GM18861 (cell line): ENCODE measurements around the gene OR4C15.

Source experiments
- ATAC-seq: cut with Tn5 transposase; IDR thresholded peaks from one replicate; pipeline ENCODE4 v1.9.1; 2021; ENCODE audit not compliant: unreplicated experiment

OR4C15 gene

DNA sequence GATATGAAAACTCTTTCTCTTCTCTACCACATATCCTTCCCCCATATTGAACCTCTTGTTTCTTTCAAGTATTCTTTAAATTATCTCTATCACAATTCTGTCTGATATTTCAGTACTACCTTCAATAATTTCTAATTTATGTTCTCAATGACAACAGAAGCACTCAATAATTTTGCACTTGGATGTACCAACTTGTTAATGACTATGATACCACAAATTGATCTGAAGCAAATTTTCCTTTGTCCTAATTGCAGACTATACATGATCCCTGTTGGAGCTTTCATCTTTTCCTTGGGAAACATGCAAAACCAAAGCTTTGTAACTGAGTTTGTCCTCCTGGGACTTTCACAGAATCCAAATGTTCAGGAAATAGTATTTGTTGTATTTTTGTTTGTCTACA is at the start of gene OR4C15:
Gene OR4C15 (plus strand): TSS at position 301 of the 400 bp plus-strand sequence. CDS start 0 bp downstream, at position 301.
- ATAC-seq, result no peak

DNA sequence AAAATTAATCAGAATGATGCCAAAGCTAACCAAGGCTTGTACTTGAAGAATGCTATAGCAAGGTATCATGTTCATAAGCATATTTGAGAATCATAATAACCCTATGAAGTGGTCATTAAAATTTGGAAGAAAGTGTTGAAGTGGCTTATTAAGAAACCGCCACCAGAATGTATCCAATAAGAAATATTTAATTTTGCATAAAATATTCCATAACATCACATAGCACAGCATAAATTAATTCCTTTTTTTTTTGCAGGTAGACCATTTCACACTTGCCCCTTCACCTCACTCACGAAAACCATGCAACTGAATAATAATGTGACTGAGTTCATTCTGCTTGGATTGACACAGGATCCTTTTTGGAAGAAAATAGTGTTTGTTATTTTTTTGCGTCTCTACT is 17.6 kb downstream of the OR4C15 start, which contains the start of gene OR4C16:
Gene OR4C16 (plus strand): TSS at position 301 of the 400 bp plus-strand sequence. CDS start 0 bp downstream, at position 301.
- ATAC-seq, result no peak

DNA sequence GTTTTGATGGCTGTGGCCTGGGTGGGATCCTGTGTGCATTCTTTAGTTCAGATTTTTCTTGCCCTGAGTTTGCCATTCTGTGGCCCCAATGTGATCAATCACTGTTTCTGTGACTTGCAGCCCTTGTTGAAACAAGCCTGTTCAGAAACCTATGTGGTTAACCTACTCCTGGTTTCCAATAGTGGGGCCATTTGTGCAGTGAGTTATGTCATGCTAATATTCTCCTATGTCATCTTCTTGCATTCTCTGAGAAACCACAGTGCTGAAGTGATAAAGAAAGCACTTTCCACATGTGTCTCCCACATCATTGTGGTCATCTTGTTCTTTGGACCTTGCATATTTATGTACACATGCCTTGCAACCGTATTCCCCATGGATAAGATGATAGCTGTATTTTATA is 18.3 kb downstream of the OR4C15 start:
- no peak for ATAC-seq
